ENCODE measurements around the gene MGMT.

DNA sequence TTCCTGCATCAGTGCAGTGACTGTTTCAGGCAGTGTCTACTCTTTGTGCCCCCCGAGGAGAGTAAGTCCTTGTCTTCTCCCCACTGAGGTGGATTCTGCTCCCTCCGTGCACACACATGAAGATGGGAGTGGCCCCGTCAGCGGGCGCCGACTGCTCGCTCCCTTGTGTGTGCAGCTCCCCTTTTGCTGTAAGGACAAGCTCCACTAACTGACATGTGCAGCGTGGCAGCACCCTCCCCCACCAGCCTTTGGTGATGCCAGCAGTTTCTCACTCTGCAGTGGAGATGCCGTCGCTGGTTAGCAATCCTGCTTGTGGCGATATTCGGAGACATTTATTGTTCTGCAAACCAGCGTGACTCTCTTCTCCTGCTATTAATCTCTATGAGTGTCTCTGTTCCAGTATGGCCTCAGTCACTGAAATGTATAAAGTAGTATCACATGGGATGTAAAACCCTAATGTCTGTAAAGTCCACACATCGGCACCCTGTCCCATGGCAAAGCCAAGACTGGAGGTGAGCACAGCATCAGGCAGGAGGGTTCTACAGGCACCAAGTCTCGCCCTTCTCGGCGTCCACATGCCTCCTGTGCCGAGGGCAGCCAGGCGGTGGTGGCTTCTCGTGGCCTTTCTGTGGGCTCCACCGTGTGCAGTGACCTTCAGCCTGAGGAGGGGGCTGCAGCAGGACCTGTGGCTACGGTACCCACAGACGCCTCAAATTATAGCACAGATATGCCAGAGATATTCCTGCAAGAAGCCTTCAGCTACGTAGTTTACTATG lies 294.3 kb downstream of the MGMT start:
- TF ChIP-seq CTCF (IDR thresholded peaks at IDR 0.05): no peak
- TF ChIP-seq POLR2AphosphoS5 (IDR thresholded peaks at IDR 0.05): no peak
